HG02623 (cell line): ENCODE measurements around the gene POMT1.
"Not testable (repeated sequence)": the region's sequence is repeated elsewhere in the genome, so short reads cannot be mapped to it uniquely, and the experiment has no call there.

Experiments
- ATAC-seq: cut with Tn5 transposase; IDR thresholded peaks from one replicate; pipeline ENCODE4 v1.9.1; 2021; ENCODE audit warnings: moderate library complexity; ENCODE audit not compliant: unreplicated experiment

POMT1 gene

DNA sequence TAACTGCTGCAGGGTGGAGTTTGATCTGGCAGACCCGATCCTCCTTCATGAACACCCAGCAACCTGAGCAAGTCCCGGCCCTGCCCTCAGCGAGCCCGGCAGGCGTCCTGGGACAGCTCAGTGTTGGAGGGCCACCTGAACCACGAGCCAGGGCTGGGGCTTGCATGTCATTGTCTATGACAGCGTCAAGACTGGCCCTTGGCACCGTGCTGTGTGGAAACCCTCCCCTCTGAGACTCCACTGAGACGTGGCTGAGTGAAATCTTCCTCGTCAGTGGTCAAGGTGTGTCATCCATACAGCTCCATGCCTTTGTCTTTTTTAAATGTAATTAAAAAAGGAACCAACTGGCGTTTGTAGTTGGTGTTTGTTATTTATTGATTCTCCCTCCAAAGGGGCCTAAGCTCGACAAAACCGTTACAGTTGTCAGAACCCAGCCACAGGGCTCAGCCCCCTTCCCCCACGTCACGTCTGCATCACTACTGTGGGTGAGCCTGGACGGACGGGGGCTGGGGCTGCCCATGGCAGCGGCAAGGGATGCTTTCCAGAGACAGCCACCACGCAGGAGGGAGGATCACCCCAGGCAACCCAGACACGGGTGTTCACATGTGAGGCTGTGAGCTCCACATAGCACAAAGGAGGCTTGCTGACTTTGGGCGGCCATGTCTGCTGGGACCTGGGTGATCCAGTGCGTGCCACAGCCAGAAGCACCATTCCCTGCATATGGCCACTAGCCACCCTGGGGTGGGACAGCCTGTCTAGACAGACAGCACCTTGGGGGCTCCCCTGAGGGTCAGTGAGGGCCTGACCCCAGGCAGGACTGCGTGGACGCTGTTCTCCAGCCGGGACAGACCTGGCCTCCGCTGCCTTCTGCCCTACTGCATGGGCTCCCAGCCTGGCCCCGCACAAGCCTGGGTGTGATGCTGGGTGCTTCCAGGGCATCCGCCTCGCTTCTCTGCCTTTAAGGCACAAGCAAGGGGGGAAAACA is 21.0 kb downstream of the POMT1 start:
- no peak for ATAC-seq

DNA sequence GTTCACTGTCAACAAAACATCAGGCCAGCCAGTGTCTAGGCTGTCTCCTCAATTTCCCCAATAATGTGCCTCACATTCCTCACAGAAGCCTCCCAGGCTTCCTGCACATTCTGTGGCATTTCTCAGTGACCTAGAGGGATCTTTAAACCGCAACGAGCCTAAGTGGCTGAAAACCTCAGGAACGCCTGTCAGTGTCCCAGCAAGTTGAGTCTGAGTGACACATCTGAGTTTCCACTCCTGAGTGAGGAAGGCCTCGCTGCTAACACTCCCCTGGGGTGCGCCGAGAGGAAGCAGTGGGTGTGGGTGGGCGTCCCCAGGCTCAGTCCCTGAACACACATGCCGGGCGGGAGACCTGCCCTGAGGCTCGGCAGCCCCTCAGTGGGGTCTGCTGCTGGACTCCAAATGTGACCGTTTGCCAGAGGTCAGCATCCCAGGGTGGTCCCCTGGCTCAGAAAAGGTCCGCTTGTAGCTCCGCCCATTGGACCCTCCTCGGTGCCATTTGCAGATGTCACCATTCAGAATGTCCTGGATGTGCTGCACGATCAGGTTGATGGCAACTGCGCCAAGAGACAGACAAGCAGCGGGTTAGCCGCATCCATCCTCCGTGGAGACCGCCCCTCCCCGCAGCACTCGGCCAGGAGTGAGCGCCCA is 22.1 kb downstream of the POMT1 start:
- no peak for ATAC-seq

DNA sequence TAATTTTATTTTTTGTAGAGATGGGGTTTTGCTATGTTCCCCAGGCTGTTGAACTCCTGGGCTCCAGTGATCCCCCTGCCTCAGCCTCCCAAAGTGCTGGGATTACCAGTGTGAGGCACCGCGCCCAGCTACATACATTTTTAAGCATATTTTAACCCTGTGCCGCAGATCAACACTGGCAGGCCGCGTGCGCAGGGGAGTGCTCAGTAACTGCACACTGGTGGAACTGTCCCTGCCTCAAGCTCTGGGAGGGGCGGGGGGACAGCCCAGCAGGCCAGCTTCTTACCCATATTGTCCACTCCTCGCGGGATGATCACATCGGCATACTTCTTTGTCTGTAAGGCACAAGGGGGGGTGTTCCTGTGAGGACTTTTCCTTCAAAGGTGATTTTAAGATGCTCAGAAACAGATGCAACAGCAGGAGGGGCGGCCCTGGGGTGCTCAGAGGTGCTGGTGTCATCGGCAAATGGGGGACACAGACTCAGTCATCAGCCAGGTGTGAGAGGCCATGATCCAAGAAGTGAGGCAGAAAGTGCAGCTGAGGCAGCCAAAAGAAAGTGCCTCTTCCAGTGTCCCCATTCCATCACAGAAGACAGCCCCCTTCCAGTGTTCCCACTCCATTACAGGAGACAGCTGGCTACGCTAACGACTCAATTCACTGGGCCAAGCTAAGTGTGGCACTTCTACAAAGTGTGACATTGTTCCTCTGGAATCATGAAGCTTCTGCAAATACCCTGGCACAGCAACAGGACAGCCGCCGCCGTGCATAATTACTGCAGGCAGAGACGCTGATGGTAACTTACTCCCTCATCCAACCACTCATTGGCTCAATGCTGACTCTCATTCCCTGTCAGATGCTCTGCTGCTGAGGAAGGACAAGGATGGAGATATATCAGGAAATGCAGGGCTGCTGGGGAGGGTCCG is 23.2 kb downstream of the POMT1 start:
- ATAC-seq = no peak

DNA sequence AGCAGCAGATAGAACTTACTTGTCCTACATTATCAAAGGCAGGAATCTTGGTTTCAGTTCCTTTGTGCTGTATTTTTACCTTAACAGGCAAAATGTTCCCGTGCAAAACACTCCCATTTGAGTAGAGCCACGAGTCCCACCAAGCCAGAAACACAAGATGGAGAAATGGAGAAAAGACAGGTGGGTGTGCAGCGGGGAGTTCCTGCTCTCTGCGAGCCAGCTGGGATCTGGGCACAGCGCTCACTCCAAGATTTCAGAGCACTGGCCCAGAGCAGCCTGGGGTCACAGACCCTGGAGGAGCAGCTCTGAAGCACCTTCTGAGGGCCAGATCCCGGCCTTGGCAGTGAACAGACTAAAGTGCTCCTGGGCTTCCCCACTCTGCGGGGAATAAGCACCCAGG is 25.5 kb downstream of the POMT1 start:
- ATAC-seq = no peak

DNA sequence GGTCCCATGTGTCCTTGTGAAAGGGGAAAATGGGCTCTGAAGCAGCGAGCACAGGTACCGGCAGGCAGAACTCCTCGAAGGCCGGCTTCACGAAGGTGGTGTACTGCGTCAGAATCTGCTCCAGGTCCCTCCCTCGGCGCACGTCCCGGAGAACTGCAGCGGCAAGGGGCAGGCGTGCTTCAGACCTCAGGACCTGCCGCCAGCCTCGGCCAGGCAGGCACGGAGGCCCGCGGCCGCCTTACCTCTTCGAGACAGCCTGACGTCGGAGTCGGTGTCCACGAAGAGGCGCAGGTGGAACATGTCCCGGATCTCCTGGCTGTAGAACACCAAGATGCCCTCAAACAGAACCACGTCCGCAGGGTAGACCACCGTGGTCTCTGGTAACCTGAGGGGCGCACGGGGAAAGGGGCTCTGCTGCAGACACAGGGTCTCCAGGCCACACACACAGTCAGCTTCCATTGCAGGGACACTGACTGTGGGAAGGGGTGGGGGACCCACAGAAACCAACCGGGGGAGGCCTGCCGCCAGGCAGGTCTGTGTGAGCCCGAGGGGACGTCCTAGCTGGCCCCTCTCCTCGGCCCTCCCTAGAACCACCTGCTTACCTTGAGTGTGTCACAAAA is 26.3 kb downstream of the POMT1 start:
- no peak for ATAC-seq

DNA sequence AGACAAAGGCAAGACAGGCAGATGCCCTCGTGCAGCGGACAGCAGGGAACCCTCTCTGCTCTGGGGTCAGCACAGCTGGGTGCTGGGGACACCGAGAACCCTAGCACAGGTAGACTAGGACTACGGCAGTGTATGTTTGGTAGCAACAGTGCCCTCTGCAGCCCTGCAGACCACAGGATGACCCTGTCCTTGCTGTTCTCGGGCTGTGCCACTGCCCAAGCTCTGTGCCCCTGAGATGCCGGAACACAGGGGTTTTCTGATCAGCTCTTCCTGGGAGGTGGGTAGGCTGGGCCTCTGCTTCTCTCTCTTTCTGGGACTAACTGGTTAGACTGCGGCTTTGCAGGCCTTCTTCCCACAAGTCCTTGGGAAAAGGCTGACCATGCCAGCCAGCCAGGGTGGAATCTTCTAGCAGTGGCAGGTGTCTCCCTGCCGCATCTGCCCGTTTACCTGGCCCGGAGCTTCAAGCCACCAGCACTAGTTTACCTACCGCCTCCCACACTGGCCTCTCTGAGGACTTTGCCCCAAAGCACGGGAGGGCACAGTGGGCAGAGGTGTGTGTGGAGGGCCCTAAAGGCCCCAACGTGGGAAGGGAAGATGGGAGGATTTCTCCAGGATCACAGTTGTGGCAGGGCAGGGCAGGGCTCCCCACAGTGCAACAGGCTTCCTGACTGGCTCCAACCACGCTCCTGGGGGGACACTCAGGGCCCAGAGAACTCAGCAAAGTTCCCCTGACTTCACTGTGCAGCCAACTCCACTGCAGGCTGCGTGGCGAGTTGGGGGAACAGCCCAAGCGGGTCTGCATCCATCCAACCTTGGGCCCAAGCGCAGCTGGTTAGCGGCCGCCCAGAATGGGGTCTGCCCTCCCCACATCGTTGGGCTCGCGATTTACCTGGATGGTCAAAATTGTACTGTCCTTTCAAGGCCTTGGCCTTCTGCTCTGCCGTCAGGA is 27.2 kb downstream of the POMT1 start:
- no peak for ATAC-seq

DNA sequence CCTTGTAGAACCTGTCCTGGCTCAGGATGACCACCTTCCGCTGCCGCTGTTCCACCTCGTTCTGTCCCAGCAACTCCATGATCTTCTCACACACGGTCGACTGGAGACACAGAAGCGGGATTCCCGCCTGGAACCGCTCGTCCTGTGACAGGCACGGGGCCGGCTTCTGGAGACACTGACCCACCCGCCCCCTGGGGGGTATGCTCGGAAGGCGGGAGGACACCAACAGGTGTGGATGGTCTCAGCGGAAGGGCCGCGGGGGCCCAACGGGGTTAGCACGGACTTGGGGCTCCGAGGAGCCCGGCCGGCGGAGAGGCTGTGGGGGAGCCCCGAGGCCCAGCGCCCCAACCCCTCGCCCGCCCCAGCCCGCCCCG is 27.8 kb downstream of the POMT1 start:
- ATAC-seq = peak; percentile 19

DNA sequence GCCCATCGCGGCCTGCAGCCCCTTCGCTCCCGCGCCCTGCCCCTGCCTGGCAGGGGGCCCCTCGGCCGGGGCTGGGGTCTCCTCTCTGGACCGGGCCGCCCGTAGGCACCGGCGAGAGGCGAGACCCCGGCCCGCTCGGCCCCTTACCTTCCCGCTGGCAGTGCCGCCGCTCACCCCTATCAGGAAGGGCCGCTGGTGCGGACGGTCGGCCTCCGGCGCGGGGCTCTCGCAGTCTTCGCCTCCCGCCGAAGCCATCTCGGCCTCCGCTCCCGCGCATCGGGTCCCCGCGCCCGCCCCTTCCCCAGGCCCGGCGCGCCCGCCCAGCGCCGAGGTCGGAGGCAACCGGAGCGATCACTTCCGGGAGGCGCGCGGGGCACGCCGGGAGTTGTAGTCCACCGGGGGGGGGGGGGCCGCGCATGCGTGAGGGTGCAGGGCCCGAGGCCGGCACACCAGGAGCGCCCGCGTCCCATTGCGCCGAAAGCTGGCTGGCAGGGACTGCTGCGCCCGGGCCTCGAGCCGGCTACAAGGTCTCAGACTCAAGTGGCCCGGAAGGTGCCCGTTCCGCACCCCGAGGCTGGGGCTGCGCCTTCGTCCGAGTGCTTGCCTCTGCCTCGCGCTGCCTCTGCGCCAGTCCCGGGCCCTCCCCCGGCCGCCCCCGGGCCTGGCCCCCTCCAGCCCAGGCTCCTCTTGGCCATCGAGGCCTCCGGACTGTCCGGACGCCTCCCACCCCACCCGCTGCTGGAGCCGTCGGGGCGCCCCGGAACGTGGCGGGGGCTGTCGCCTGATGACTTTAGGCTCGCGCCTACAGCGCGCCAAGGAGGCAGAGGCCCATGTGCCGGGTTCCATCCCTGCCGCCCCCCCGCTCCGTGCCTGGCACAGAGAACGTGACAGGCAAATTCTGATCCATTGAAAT is 28.5 kb downstream of the POMT1 start, which contains the start of gene UCK1:
Gene UCK1 (minus strand): TSS at position 344 of the 913 bp plus-strand sequence. CDS start 89 bp downstream, at position 255.
- ATAC-seq = peak; percentile 82

DNA sequence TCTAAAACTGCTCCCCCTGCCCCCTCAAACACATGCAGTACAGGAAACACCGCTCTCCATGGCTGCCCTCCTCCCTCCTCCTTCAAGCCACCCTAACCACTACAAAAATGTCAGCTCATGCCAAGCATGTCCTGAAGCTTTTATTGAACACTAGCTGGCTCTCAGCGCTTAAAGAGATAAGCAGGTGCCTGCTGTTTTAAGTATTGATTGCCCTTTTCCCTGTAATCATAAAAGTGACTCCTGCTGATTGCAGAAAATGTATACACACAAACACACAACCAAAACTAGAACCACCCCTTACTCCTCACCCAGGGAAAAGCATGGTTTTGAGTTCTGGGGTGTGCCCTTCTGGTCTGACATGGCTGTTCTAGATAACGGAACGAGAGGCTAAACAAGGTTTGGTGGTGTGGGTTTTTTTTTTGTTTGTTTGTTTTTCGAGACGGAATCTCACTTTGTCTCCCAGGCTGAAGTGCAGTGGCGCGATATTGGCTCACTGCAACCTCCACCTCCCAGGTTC is 32.1 kb downstream of the POMT1 start:
- ATAC-seq = no peak

DNA sequence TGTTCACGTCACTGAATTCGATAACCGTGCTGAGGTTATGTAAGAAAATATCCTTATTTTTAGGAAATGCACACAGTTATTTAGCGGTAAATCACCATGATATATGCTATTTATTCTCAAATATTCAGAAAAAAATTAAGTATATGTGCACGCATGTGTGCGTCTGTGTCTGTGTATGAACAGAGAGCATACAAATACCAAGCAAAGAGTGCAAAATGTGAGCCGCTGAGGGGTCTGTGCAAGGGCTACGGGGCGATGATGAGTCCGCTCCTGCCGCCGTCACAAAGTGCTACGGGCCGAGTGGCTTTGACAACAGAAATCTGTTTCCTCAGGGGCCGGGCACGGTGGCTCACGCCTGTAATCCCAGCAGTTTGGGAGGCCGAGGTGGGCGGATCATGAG is 35.2 kb downstream of the POMT1 start:
- ATAC-seq = no peak

DNA sequence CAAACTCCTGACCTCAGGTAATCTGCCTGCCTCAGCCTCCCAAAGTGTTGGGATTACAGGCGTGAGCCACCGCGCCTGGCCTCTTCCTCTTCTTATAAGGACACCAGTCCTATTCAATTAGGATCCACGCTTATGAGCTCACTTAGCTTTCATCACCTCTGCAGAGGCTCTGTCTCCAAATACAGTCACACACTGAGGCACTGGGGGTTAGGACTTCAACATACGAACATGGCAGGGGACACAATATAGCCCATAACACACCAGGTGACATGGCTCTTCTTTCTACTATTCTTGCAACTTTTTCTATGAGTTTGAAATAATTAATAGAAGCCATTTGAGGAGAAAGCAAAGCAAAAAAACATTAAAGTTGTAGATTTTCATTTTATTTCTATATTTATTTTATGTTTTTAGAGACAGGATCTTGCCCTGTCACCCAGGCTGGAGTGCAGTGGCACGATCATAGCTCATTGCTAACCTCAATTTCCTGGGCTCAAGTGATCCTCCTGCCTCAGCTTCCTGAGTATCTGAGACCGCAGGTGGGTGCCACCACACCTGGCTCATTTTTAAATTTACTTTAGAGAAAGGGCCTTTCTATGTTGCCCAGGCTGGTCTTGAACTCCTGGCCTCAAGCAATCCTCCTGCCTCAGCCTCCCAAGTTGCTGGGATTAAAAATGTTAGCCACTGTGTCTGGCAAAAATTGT is 36.7 kb downstream of the POMT1 start:
- ATAC-seq = no peak

DNA sequence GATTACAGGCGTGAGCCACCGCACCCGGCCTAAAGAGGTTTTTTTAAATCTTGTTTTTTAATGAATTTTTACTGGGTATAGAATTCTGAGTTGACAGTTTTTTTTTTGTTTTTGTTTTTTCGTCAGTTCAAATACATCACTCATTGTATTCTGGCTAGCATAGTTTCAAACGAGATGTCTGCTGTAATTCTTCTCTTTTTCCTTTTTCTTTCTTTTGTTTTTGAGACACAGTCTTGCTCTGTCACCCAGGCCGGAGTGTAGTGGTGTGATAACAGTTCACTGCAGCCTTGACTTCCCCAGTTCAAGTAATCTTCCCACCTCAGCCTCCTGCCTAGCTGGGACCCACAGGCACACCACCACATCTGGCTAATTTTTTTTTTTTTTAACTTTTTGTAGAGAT is 40.4 kb downstream of the POMT1 start:
- ATAC-seq = no peak

DNA sequence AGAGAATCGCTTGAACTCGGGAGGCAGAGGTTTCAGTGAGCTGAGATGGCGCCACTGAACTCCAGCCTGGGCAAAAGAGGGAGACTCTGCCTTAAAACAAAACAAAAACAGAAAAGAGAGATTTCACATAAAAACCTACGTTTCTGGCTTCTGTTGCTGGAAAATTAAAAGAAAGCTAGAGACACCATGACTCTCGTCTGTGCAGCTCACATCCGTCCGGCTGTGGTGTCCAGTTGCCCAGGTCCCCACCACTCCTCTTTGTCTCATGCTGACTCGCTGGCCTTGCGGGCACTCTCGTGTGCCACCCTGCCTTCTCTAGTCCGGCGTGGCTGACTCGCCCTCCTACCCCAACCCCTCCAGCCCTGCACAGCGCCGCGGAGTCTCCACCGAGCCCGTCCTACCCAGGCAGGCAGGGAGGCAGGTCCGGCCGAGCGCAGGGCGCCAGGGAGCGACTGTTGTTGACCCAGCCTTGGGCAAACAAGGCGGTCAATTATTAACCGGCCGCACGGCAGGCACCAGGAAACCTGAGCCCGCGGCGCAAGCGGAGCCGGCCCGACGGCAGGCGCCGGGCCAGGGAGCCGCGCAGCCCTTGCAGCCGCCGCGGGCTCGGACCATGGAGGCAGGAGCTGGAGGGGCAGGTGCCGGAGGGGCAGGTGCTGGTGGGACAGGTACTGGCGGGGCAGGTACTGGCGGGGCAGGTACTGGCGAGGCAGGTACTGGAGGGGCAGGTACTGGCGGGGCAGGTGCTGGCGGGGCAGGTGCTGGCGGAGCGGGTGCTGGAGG is 42.5 kb downstream of the POMT1 start, which contains the start of gene PRRT1B:
Gene PRRT1B (plus strand): TSS at position 521 of the 783 bp plus-strand sequence. CDS start 93 bp downstream, at position 614.
- no peak for ATAC-seq

DNA sequence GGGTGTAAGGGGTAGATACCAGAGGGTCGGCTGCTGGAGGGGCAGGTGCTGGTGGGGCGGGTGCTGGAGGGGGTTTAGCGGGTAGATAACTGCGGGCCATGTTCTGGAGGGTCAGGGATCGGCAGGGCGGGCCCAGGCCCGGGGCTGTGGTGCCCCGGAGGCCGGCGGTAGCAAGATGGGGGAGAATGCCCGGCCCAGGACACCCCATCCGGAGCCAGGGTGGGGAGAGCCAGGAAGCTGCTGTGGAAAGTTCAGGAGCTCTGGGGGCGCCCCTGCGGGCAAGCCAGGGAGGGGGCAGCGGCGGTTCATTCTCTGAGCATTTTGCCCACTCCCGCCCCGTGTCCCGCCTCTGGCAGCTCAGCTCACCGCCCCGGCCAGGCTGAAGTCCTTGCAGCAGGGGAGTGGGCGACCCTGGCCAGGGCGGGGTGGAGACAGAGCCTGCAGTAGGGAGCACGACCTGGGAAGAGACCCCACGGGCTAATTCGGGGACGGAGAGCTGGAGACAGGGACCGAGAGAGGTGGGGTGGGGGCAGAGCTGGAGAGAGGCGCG is 43.1 kb downstream of the POMT1 start:
- no peak for ATAC-seq

DNA sequence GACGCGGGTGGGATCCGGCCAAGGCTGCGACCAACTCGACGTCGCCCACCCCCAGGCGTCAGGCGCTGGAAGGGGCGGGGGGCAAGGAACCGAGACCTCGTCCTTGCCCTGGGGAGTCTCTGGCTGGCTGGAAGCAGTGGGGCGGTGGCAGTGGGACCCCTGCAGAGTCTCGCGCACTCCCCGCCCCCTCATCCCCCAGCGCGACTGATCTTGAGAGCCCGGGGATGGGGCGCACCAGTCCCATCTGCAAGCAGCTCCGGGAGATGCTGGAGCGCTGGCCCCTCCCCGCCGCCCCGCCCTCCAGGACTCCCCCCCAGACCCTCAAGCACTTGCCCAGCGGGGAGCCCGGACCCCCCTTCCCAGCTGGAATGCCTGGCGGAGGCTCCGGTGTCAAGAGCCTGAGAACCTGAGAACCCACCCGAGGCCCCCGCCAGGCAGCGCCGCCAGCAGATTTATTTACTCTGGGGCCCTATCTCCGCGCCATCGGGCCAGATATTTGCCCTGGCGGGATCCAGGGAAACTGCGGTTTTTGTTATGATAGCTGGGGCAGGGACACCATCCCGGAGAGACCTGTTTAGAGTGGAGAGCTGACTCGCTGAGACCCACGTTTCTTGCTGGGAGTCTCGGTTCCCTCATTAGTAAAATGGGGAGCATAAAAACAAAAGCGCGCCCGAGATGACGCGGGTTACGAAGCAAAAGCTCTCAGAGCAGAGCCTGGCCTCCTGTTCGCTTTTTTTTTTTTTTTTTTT is 43.8 kb downstream of the POMT1 start:
- no peak for ATAC-seq

DNA sequence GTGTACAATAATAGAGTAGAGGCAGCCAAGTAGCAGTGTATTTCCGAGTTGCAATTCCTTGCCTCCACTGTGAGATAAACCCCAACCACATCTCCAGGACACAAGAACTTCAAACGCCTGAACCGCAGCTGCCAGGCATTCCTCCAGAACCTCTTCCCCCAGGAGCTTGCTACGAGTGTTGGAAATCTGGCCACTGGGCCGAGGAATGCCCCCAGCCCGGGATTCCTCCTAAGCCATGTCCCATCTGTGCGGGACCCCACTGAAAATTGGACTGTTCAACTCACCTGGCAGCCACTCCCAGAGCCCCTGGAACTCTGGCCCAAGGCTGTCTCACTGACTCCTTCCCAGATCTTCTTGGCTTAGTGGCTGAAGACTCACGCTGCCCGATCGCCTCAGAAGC is 46.5 kb downstream of the POMT1 start:
- not testable (repeated sequence) for ATAC-seq
